Activated naive CD4-positive, alpha-beta T cell treated with anti-CD3 and anti-CD28 coated beads, Interleukin-2, amount 50 U/mL, for 24 hours (primary cell): ENCODE results near the gene AKR1D1.
"Not testable (repeated sequence)": the region's sequence is repeated elsewhere in the genome, so short reads cannot be mapped to it uniquely, and the experiment has no call there.

Experiments used
- H3K27ac Mint-ChIP-seq: one replicate; pipeline ENCODE4 v1.8.0; 2021; ENCODE audit warnings: mild to moderate bottlenecking, mixed read lengths
- H3K27me3 Mint-ChIP-seq: one replicate; pipeline ENCODE4 v1.8.0; 2021; ENCODE audit warnings: mixed read lengths
- H3K36me3 Mint-ChIP-seq: one replicate; pipeline ENCODE4 v1.8.0; 2021; ENCODE audit warnings: mixed read lengths
- H3K4me1 Mint-ChIP-seq: one replicate; pipeline ENCODE4 v1.8.0; 2021; ENCODE audit warnings: mixed read lengths
- H3K4me3 Mint-ChIP-seq: one replicate; pipeline ENCODE4 v1.8.0; 2021; ENCODE audit warnings: mild to moderate bottlenecking, mixed read lengths
- H3K9me3 Mint-ChIP-seq: one replicate; pipeline ENCODE4 v1.8.0; 2021; ENCODE audit warnings: mixed read lengths

Gene AKR1D1, protein sequence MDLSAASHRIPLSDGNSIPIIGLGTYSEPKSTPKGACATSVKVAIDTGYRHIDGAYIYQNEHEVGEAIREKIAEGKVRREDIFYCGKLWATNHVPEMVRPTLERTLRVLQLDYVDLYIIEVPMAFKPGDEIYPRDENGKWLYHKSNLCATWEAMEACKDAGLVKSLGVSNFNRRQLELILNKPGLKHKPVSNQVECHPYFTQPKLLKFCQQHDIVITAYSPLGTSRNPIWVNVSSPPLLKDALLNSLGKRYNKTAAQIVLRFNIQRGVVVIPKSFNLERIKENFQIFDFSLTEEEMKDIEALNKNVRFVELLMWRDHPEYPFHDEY

DNA sequence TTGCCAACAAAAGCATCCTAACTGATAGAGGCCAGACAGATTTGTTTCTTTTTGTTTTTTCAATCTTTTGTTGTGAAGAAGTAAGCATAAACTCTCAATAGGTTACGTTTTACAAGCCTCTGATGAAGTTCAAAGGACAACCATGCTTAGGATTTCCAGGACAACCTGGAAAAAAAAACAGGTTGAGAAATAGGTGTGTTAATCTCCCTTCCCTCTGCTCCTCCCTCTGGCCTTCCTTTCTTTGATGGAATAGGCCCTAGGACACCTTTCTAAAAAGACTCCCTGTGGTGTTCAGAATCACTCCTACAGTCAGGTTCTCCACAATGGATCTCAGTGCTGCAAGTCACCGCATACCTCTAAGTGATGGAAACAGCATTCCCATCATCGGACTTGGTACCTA is at the start of gene AKR1D1:
Gene AKR1D1 (plus strand): TSS at position 264 of the 400 bp plus-strand sequence. CDS start 60 bp downstream, at position 324.
- Mint-ChIP-seq H3K4me1 (no peaks in the 10 kb centered on the region), H3K27me3 (peaks cover 2% of the 10 kb centered on the region), H3K27ac (no peak within 1 kb of the TSS), H3K9me3 (peaks cover 6% of the 10 kb centered on the region), H3K4me3 (no peak within 1 kb of the TSS), H3K36me3 (no peaks in the 10 kb centered on the region)

GRCh38 chr7:138027100-138027499 is 49.2 kb upstream of the AKR1D1 start:
- H3K27ac Mint-ChIP-seq: no peak overlapping the region
- H3K36me3 Mint-ChIP-seq: no peaks in the 10 kb centered on the region
- H3K4me1 Mint-ChIP-seq: peaks cover 8% of the 10 kb centered on the region
- H3K9me3 Mint-ChIP-seq: peaks cover 9% of the 10 kb centered on the region
- peaks cover 2% of the 10 kb centered on the region for H3K27me3 Mint-ChIP-seq
- H3K4me3 Mint-ChIP-seq: no peak overlapping the region

- Mint-ChIP-seq H3K9me3 (peaks cover 6% of the 10 kb centered on the region), H3K36me3 (no peaks in the 10 kb centered on the region), H3K27ac (no peak overlapping the region), H3K4me3 (no peak overlapping the region), H3K4me1 (peaks cover 1% of the 10 kb centered on the region), H3K27me3 (peaks cover 2% of the 10 kb centered on the region)
These were observed 47.1 kb upstream of the AKR1D1 start for GRCh38 chr7:138029126-138029525.

- H3K4me3 Mint-ChIP-seq: no peak overlapping the region
- no peaks in the 10 kb centered on the region for H3K36me3 Mint-ChIP-seq
- no peak overlapping the region for H3K27ac Mint-ChIP-seq
- no peaks in the 10 kb centered on the region for H3K4me1 Mint-ChIP-seq
- H3K27me3 Mint-ChIP-seq: peaks cover 2% of the 10 kb centered on the region
- H3K9me3 Mint-ChIP-seq: peaks cover 5% of the 10 kb centered on the region
These were observed 46.3 kb upstream of the AKR1D1 start for GRCh38 chr7:138029941-138030340.

- H3K27ac Mint-ChIP-seq: no peak overlapping the region
- H3K9me3 Mint-ChIP-seq: peaks cover 5% of the 10 kb centered on the region
- H3K36me3 Mint-ChIP-seq: no peaks in the 10 kb centered on the region
- no peak overlapping the region for H3K4me3 Mint-ChIP-seq
- H3K27me3 Mint-ChIP-seq: peaks cover 2% of the 10 kb centered on the region
- H3K4me1 Mint-ChIP-seq: no peaks in the 10 kb centered on the region
These were observed 45.4 kb upstream of the AKR1D1 start for GRCh38 chr7:138030679-138031351.

DNA sequence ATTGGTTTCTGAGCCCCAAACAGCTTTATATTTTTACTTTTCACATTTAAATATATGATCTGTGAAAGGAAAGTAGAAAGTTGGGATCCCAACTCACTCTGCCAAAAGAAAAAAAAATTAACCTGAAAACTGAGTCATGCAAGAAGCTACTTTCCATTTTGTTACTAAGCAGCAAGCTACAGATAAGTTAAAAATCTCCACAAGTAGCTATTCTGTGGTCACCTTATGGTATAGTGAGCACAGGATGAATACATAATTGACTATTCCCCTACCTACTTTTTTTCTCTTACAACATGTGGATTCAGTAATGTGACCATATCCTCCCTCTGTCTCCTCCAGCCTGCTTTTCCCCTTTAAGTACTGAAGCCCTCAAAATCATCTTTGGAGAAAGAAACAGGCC is 44.1 kb upstream of the AKR1D1 start:
- H3K27me3 Mint-ChIP-seq: peaks cover 6% of the 10 kb centered on the region
- no peaks in the 10 kb centered on the region for H3K4me1 Mint-ChIP-seq
- no peak overlapping the region for H3K27ac Mint-ChIP-seq
- peaks cover 3% of the 10 kb centered on the region for H3K36me3 Mint-ChIP-seq
- H3K9me3 Mint-ChIP-seq: no peaks in the 10 kb centered on the region
- H3K4me3 Mint-ChIP-seq: no peak overlapping the region

DNA sequence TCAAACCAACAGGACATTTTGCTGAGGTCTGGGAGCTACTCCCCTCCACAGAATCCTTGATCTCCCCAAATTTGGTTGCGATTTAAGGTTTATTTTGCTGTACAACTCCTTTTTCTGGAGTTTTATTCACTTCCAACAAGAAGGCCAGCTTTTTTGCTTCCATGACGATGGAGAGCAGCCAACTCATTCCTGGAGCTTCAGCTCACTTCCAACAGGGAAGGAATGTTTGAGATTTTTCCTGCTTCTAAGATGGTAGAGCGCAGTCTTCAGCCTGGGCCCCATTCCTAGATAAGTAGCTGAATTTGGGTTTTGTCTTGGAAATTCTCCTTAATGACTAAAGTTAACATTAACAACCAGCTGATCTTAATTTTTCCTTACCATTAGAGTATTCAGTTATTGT is 43.5 kb upstream of the AKR1D1 start:
- Mint-ChIP-seq H3K4me3 (no peak overlapping the region), H3K9me3 (no peaks in the 10 kb centered on the region), H3K27me3 (peaks cover 6% of the 10 kb centered on the region), H3K36me3 (peaks cover 3% of the 10 kb centered on the region), H3K27ac (no peak overlapping the region), H3K4me1 (no peaks in the 10 kb centered on the region)

DNA sequence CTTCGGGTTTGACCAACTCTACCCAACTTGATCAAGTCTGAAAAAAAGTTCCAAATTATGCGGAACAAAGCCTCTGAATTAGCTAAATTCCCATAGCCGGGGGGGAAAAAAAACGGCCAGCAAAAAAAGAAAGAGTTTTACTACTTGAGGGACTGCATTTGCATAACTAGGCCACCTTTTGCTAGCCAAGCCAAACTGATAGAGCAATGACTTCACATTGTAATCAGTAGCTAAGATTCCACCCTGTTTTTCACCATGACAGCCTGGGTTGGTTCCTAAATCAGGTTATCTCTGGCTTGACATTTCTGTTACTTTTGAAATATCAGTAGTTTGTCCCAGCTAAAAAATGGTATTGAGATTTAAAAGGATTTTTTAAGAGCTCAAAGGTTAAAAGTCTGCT is 43.0 kb upstream of the AKR1D1 start:
- no peak overlapping the region for H3K4me3 Mint-ChIP-seq
- no peak overlapping the region for H3K27ac Mint-ChIP-seq

GRCh38 chr7:138036135-138036534 is 40.1 kb upstream of the AKR1D1 start:
- Mint-ChIP-seq H3K36me3 (peaks cover 3% of the 10 kb centered on the region), H3K4me3 (no peak overlapping the region), H3K27ac (no peak overlapping the region), H3K27me3 (peaks cover 14% of the 10 kb centered on the region), H3K4me1 (no peaks in the 10 kb centered on the region), H3K9me3 (no peaks in the 10 kb centered on the region)

More for the DNA sequence above, 43.0 kb upstream of the AKR1D1 start:
- H3K36me3 Mint-ChIP-seq: peaks cover 3% of the 10 kb centered on the region
- no peaks in the 10 kb centered on the region for H3K4me1 Mint-ChIP-seq
- no peaks in the 10 kb centered on the region for H3K9me3 Mint-ChIP-seq
- H3K27me3 Mint-ChIP-seq: peaks cover 6% of the 10 kb centered on the region

DNA sequence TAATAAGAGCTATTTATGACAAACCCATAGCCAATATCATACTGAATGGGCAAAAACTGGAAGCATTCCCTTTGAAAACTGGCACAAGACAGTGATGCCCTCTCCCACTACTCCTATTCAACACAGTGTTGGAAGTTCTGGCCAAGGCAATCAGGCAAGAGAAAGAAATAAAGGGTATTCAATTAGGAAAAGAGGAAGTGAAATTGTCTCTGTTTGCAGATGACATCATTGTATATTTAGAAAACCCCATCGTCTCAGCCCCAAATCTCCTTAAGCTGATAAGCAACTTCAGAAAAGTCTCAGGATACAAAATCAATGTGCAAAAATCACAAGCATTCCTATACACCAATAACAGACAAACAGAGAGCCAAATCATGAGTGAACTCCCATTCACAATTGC is 36.2 kb upstream of the AKR1D1 start:
- H3K9me3 Mint-ChIP-seq, H3K36me3 Mint-ChIP-seq, H3K27ac Mint-ChIP-seq, H3K4me3 Mint-ChIP-seq, H3K4me1 Mint-ChIP-seq: not testable (repeated sequence)
- H3K27me3 Mint-ChIP-seq: peaks cover 17% of the 10 kb centered on the region

- Mint-ChIP-seq H3K9me3 (no peaks in the 10 kb centered on the region), H3K36me3 (no peaks in the 10 kb centered on the region), H3K4me3 (no peak overlapping the region), H3K27me3 (peaks cover 10% of the 10 kb centered on the region), H3K27ac (no peak overlapping the region), H3K4me1 (no peaks in the 10 kb centered on the region)
These were observed 31.4 kb upstream of the AKR1D1 start for GRCh38 chr7:138044897-138045296.

GRCh38 chr7:138047907-138048306 is 28.4 kb upstream of the AKR1D1 start:
- Mint-ChIP-seq H3K4me1 (no peaks in the 10 kb centered on the region), H3K4me3 (no peak overlapping the region), H3K27ac (no peak overlapping the region), H3K9me3 (no peaks in the 10 kb centered on the region), H3K36me3 (no peaks in the 10 kb centered on the region), H3K27me3 (peaks cover 8% of the 10 kb centered on the region)

DNA sequence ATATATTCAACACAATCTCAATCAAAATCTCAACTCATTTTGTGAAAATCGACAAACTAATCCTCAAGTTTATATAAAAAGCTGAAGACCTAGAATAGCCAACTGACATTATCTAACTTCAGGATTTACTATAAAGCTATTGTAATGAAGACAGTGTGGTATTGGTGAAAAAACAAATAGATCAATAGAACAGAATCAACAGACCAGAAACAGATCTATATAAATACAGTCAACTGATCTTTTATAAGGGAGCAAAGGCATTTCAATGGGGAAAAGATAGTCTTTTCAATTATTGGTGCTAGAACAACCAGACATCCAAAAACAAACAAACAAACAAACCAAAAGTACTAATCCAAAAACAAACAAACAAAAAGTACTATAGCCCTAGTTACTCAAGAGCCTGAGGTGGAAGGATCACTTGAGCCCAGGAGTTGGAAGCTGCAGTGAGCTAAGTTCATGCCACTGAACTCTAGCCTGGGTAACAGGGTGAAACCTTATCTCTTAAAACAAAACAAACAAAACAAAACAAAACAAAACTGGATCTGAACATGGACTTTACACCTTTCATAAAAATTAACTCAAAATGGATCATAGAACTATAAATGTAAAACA is 26.6 kb upstream of the AKR1D1 start:
- no peak overlapping the region for H3K4me3 Mint-ChIP-seq
- no peaks in the 10 kb centered on the region for H3K4me1 Mint-ChIP-seq
- H3K9me3 Mint-ChIP-seq: no peaks in the 10 kb centered on the region
- no peaks in the 10 kb centered on the region for H3K36me3 Mint-ChIP-seq
- peaks cover 10% of the 10 kb centered on the region for H3K27me3 Mint-ChIP-seq
- H3K27ac Mint-ChIP-seq: no peak overlapping the region

- H3K27ac Mint-ChIP-seq, H3K9me3 Mint-ChIP-seq, H3K27me3 Mint-ChIP-seq, H3K4me3 Mint-ChIP-seq, H3K36me3 Mint-ChIP-seq, H3K4me1 Mint-ChIP-seq: not testable (repeated sequence)
These were observed 24.5 kb upstream of the AKR1D1 start for GRCh38 chr7:138051712-138052247.

DNA sequence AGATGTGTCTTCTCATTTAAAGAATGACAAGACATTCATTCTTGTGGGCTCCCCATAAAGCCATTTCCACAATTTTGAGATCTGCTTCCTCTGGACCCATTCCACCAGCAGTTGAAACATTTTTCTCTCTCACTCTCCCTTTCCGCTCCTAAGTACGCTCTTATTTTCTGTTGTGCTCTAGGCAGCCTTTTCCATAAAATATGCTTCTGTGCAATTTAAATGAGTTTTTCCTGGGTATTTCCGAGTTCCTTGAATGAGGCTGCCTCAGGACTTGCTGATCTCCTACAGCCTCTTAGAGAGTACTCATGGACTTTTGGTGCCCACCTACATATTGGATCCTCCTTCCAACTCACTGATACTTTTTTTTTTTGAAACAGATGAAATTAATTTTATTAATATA is 23.6 kb upstream of the AKR1D1 start:
- H3K27ac Mint-ChIP-seq: no peak overlapping the region
- peaks cover 8% of the 10 kb centered on the region for H3K27me3 Mint-ChIP-seq

GRCh38 chr7:138055698-138056097 is 20.6 kb upstream of the AKR1D1 start:
- not testable (repeated sequence) for H3K4me3 Mint-ChIP-seq, H3K36me3 Mint-ChIP-seq, H3K27ac Mint-ChIP-seq, H3K4me1 Mint-ChIP-seq, H3K9me3 Mint-ChIP-seq
- peaks cover 15% of the 10 kb centered on the region for H3K27me3 Mint-ChIP-seq

More for the DNA sequence above, 23.6 kb upstream of the AKR1D1 start:
- H3K9me3 Mint-ChIP-seq: no peaks in the 10 kb centered on the region
- H3K4me1 Mint-ChIP-seq: no peaks in the 10 kb centered on the region
- H3K36me3 Mint-ChIP-seq: no peaks in the 10 kb centered on the region
- H3K4me3 Mint-ChIP-seq: no peak overlapping the region
